Ascending aorta (tissue), 2 donors: Measurements from ENCODE around the gene COL4A2. TPM values are rescaled to one million over a fixed set of nuclear protein-coding genes. Genes with fewer than 3 reads are reported as not detected.

Experiments
- DNase-seq, 2 donors: peaks; one replicate each; pipeline ENCODE4 v3.0.0-alpha.2; 2019; ENCODE audit warnings: low spot score in 2 of 2
- H3K27ac ChIP-seq, 2 donors: fragments of 200-600 bp; sonication (generic); one replicate each; pipeline ENCODE4 v1.5.1; 2016 to 2017; ENCODE audit warnings: mild to moderate bottlenecking in 1 of 2
- H3K27me3 ChIP-seq: fragments of 200-600 bp; sonication (generic); one replicate; pipeline ENCODE4 v1.5.1; 2017
- H3K36me3 ChIP-seq, 2 donors: fragments of 200-600 bp; sonication (generic); one replicate each; pipeline ENCODE4 v1.5.1; 2016
- H3K4me1 ChIP-seq, 2 donors: fragments of 200-600 bp; sonication (generic); one replicate each; pipeline ENCODE4 v1.5.1; 2016 to 2017; ENCODE audit warnings: mild to moderate bottlenecking in 1 of 2
- H3K4me3 ChIP-seq, 2 donors: fragments of 200-600 bp; sonication (generic); one replicate each; pipeline ENCODE4 v1.5.1; 2016 to 2017; ENCODE audit warnings: mild to moderate bottlenecking in 1 of 2
- H3K9me3 ChIP-seq, 2 donors: fragments of 200-600 bp; sonication (generic); one replicate each; pipeline ENCODE4 v1.5.1; 2016
- intact Hi-C: fragments of 100-400 bp; cut with DNase I; formaldehyde crosslinking; loops from one replicate; pipeline ENCODE4 v1.15.1; 2023
- total RNA-seq: library from RNA; depleted of rRNA; stranded (reverse); fragments of >200 nt; gene quantifications from one replicate; pipeline ENCODE4 v1.1.0, GENCODE V29; 2016
- TF ChIP-seq, protein P1 (sequence below), 3 experiments: fragments of 200-600 bp in 2 of 3; fragments of 450-650 bp in 1 of 3; sonication (generic) in 2 of 3; IDR thresholded peaks; one replicate each; pipeline ENCODE4 v1.5.1; 2016 to 2019; ENCODE audit warnings: antibody characterized with exemption in 3 of 3, mild to moderate bottlenecking in 1 of 3, moderate library complexity in 1 of 3

Gene COL4A2
- total RNA-seq, 1 donor from 2014 or later: 1,227 TPM

DNA sequence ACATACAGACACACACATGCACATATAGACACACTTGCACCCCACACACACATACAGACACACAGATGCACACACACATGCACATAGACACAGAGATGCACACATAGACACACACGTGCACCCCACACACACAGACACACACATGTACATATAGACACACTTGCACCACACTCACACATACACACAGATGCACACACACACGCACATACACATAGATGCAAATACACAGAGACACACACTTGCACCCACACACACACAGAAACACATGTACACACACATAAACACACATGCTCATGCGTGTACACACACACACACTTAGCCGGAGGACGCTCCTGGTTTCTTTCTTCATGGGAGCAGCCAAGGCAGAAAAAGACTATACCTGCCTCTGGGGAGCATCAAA is 10.0 kb downstream of the COL4A2 start:
- H3K4me1 ChIP-seq: peaks cover 19 to 74% of the 10 kb centered on the region in 2 donors
- no peaks in the 10 kb centered on the region for H3K27me3 ChIP-seq
- TF ChIP-seq, protein P1, sequence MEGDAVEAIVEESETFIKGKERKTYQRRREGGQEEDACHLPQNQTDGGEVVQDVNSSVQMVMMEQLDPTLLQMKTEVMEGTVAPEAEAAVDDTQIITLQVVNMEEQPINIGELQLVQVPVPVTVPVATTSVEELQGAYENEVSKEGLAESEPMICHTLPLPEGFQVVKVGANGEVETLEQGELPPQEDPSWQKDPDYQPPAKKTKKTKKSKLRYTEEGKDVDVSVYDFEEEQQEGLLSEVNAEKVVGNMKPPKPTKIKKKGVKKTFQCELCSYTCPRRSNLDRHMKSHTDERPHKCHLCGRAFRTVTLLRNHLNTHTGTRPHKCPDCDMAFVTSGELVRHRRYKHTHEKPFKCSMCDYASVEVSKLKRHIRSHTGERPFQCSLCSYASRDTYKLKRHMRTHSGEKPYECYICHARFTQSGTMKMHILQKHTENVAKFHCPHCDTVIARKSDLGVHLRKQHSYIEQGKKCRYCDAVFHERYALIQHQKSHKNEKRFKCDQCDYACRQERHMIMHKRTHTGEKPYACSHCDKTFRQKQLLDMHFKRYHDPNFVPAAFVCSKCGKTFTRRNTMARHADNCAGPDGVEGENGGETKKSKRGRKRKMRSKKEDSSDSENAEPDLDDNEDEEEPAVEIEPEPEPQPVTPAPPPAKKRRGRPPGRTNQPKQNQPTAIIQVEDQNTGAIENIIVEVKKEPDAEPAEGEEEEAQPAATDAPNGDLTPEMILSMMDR (IDR thresholded peaks at IDR 0.05): no peak
- H3K9me3 ChIP-seq: no peaks in the 10 kb centered on the region
- no peak overlapping the region for H3K4me3 ChIP-seq
- DNase-seq: no peak
- intact Hi-C loops: no loop called here
- no peak overlapping the region for H3K27ac ChIP-seq
- H3K36me3 ChIP-seq: peaks cover 26 to 28% of the 10 kb centered on the region in 2 donors

DNA sequence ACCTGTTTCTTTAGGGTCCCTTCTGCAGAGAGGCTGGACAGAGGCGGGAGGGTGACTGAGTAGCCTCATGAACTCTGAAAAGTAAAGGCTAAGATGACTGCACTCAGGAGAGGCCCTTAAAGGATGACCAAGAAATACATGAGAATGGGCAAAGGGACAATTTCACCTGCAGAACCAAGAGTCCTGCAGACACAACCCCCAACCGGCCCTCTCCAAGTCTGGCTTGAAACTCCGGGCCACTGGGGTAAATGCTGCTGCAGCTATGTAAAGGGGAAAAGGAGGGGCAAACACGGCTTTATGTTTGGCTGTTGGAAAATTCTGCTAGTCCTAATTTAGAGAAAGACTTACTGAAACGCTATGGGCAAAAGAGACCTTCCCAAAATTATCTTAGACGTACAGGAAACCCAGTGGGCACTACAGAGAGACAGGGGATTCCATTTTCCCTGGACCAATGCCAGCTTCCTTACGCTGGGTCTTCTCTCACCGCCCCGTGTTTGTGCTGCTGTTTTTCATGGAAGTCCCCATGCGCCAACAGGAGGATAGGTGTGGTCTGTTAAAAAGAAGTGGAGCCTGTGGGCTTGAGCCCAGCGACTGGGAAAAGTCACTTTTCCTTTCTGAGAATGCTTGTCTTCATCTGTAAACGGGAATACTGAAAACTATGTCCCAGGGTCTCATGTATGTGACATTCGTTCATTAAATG is 10.6 kb downstream of the COL4A2 start:
- H3K4me3 ChIP-seq: no peak overlapping the region
- no peaks in the 10 kb centered on the region for H3K9me3 ChIP-seq
- TF ChIP-seq, protein P1 (IDR thresholded peaks at IDR 0.05): no peak
- DNase-seq: no peak
- peaks cover 16 to 75% of the 10 kb centered on the region in 2 donors for H3K4me1 ChIP-seq
- H3K27me3 ChIP-seq: no peaks in the 10 kb centered on the region
- intact Hi-C loops: no loop called here
- H3K27ac ChIP-seq: peak overlapping the region in 1 of 2 donors; percentile 75
- peaks cover 26 to 28% of the 10 kb centered on the region in 2 donors for H3K36me3 ChIP-seq

DNA sequence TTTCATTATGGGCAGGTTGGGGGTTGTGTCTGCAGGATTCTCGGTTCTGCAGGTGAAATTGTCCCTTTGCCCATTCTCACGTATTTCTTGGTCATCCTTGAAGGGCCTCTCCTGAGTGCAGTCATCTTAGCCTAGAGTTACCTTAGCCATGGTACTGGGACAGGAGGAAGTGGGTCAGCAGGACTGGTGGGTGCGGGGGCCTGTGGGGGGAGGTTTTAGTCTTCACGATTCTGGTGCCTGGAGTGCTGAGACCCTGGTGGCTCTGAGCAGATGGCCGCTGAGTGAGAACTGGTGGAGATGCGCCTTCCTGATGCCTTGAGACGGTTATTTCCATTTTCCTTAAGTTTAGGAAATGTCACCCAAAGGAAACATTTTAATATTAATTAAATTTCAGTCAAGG is 11.8 kb downstream of the COL4A2 start:
- TF ChIP-seq, protein P1 (IDR thresholded peaks at IDR 0.05): no peak
- H3K27ac ChIP-seq: peak overlapping the region; percentile 75 to 96
- no peaks in the 10 kb centered on the region for H3K9me3 ChIP-seq
- H3K27me3 ChIP-seq: no peaks in the 10 kb centered on the region
- intact Hi-C loops: no loop called here
- DNase-seq: no peak
- H3K4me3 ChIP-seq: no peak overlapping the region
- H3K36me3 ChIP-seq: peaks cover 24 to 26% of the 10 kb centered on the region in 2 donors
- H3K4me1 ChIP-seq: peaks cover 24 to 80% of the 10 kb centered on the region in 2 donors

DNA sequence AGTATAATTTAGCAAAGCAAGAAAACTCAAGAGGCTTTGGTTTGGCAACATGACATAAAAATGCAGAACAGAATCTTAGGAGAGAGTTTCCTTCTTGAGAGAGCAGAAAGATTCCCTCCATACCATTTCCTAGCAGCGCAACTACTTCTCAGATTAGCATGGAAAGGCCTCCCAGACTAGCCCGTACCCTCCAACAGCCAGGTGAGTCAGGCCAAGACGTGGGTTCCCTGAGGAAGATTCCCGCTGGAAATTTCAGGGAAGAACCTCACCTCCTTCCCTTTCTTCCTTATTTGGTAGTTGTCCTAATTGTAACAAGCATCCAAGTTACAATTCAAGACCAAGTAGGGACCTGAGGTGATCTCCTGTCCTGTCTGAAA is 12.3 kb downstream of the COL4A2 start:
- Histone ChIP-seq H3K27me3 (no peaks in the 10 kb centered on the region), H3K9me3 (no peaks in the 10 kb centered on the region), H3K4me1 (peaks cover 27 to 80% of the 10 kb centered on the region in 2 donors), H3K4me3 (peak overlapping the region in 1 of 2 donors; percentile 20), H3K36me3 (peaks cover 22 to 23% of the 10 kb centered on the region in 2 donors), H3K27ac (peak overlapping the region; percentile 75 to 96)
- no peak for DNase-seq
- TF ChIP-seq, protein P1 (IDR thresholded peaks at IDR 0.05): no peak
- intact Hi-C loops: no loop called here

DNA sequence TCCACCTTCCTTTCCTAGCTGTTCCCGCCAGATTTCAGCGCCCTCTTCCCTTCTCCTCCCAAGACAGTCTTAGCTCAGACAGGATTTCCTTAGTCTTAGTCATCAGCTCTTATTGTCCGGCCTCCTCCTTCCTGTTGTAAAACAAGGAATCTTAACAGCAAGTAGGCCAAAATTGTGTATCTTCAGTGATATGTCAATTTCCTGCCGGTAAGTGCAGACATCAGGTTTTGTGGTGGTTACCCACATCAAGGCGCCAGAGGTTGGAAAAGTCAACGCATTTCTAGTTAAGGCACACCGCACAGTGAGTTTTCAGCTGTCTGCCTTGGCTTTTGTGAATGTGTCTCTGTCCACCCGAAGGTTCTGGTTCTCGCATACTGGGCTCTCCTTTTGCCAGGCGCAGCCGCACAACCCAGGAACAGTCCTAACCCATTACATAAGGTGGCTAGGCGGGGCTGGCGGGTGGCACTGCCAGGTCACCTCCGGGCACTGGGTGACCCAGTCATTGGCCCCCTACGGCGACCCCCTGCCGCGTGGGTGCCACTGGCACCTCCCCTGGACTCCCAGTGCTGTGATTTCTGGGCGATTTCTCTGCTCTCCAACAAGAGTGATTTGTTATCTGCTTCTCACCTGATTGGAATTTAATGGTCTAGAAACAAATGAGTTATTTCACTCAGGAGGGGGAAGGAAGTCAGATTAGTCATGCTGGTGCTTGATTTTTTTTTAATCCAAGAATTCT is 12.9 kb downstream of the COL4A2 start:
- Histone ChIP-seq H3K4me1 (peaks cover 25 to 80% of the 10 kb centered on the region in 2 donors), H3K36me3 (peaks cover 18 to 22% of the 10 kb centered on the region in 2 donors), H3K9me3 (no peaks in the 10 kb centered on the region), H3K27ac (peak overlapping the region; percentile 75 to 96), H3K27me3 (no peaks in the 10 kb centered on the region), H3K4me3 (peak overlapping the region in 1 of 2 donors; percentile 20)
- intact Hi-C loops: no loop called here
- DNase-seq: peak in 1 of 2 donors; percentile 82
- TF ChIP-seq, protein P1 (IDR thresholded peaks at IDR 0.05): no peak
